EL (cell line): ENCODE data around the gene NT5M.
"Not testable (repeated sequence)": the region's sequence is repeated elsewhere in the genome, so short reads cannot be mapped to it uniquely, and the experiment has no call there.

Source experiments
- DNase-seq: peaks from one replicate; pipeline ENCODE4 v3.0.0-alpha.2; 2016

The NT5M gene

DNA sequence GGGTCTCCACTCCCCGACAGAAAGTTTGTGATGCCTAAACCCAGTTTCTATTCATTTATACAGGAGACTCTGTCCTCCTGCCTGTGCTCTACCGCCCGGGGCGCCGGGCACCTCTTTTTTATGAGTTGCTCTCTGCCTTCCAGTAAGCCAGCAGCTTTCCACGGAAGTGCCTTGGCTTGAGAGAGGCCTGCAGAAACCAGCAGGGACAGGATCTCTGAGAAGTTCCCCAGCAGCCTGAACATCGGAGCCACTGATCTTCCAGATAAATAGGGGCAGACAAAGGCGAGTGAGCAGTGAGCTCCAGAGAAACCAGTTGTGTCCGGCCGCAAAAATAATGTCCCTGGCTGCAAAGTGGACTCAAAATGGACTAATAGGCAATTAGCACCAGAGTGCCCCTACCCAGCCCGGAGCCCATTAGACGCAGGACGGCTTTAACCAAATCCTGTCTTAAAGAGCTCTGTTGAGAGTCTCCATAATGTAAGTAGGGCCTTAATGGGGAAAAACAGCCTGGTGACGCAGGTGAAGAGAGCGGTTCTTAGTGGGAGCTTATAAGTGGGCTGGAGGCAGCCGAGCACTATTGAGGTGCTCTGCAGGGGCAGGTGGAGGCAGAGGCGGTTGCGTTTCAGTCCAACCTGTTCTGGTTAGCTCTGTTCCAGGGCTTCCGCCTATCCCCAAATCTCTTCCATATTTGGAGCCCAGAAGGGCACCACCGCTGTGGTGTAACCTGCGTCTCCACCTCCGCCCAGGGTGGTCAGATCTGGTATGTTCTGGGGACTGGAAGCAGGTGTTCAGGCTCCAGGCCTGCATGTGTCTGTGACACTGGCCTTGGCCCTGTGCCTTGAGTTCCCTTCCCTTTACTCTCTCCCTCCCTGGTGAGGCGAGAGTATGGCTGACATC, 74.1 kb downstream of the NT5M start:
- no peak for DNase-seq

DNA sequence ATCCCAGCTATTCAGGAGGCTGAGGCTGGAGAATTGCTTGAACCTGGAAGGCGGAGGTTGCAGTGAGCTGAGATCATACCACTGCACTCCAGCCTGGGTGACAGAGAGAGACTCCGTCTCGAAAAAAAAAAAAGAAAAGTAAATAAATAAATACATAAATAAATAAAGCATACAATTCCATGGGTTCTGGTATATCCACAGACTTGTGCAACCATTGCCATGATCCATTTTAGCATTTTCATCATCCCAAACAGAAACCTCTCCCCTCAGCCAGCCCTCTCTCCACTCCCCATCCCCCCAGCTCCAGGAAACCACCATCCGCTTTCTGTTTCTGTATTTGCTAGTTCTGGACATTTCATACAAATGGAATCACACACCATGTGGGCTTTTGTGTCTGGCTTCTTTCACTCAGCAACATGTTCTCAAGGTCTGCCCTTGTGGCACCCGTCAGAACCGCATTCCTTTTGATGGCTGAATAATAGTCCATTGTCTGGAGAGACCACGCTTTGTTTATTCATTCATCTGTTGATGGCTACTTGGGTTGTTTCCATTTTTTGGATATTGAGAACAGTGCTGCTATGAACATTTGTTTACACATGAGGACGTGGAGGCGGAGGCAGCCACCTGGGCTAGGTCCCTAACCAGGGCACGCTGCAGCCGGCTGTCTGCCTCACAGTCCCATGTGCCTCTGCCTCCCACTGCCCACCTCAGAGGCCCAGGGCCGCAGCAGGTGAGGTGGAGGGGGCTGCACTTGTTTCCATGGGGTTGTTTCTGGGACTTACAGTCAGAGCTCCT, 76.2 kb downstream of the NT5M start:
- DNase-seq = no peak

DNA sequence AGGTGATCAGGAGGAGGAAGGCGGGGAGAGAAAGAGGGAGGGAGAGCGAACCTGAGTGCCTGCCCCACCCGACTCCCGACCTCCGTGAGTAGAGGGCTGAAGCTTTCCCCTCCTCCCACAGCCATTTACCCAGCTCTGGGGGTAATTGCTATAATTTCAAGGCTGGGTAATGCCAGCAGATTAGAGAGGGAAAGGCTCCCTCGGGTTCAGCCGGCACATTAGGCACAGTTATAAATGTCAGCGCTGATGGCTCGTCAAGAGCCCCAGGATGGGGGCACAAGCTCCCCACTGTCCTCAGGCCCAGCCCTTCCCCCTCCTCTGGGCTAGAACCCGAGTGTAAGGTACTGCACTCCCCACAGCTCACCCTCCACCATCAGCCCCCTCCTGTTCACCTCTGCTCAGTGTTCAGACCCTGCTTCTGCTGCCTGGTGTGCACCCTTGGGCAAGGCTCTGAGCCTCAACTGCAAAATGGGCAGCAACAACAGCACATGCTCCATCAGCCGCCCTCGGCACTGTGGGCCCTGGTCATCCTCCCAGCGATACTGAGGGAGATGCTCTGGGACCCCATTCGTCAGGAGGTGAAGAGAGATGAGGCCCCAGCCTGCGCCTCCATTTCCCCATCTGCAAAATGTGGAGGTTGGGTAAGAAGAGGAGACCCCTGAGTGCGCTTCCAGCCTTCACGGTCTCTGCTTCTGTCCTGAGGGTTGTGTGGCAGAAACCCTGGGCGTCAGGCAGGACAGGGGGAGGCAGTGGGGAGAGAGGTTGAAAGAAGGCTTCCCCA, 77.2 kb downstream of the NT5M start:
- no peak for DNase-seq

DNA sequence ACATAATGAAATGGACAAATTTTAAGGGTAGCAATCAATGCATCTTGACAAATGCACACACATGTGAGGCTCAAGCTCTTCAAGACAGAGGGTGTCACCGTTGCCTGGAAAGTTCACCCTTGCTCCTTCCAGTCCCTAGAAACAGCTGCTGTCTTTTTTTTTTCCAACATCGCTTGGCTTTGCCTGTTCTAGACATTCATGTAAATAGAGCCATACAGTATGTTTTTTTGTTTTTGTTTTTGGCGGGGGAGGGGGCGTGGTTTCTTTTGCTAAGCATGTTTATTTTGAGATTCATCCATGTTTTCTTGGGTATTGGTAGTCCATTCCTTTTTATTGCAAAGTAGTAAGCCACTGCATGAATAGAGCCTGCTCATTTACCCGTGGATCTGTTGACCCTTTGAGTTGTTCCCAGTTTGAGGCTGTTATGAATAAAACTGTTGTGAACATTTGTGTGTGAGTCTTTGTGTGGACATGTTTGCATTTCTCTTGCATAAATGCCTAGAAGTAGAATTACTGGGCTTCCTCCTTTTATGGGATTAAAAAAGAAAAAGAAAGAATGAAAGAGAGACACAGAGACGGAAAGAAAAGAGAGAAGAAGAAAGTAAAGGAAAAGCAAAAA, 78.4 kb downstream of the NT5M start:
- DNase-seq = no peak

DNA sequence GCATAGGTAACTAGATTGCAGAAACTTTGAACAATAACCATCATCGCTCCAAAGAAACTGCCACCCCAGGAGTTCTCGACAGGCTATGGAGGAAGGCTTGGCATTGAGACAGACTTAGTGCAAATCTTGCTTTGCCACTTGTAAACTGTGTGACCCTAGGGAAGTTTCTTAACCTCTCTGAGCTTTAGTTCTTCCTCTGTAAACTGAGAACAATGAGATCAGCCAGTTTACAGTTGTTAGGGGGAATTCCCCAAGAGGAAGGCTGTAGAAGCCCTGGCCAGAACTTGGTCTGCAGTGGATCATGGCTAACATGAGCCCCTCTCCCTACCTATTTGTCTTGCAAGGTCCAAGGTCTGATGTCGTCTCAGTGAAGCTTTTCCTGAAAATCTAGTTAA, 78.9 kb downstream of the NT5M start:
- no peak for DNase-seq

DNA sequence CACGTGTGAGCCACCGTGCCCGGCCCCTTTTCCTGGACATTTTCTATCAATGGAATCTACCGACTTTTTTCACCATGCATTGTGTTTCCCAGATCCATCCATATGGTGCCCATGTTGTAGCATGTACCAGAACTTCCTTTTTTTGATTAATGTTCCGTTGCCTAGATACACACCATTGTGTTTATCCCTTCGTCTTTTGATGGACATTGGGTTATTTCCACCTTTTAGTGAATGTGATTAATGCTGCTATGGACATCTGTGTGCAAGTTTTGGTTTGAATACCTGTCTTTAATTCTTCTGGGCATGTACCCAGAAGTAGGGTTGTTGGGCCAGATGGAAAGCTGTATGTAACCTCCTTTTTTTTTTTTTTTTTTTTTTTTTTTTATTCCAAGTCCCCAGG, 79.8 kb downstream of the NT5M start:
- DNase-seq = no peak

DNA sequence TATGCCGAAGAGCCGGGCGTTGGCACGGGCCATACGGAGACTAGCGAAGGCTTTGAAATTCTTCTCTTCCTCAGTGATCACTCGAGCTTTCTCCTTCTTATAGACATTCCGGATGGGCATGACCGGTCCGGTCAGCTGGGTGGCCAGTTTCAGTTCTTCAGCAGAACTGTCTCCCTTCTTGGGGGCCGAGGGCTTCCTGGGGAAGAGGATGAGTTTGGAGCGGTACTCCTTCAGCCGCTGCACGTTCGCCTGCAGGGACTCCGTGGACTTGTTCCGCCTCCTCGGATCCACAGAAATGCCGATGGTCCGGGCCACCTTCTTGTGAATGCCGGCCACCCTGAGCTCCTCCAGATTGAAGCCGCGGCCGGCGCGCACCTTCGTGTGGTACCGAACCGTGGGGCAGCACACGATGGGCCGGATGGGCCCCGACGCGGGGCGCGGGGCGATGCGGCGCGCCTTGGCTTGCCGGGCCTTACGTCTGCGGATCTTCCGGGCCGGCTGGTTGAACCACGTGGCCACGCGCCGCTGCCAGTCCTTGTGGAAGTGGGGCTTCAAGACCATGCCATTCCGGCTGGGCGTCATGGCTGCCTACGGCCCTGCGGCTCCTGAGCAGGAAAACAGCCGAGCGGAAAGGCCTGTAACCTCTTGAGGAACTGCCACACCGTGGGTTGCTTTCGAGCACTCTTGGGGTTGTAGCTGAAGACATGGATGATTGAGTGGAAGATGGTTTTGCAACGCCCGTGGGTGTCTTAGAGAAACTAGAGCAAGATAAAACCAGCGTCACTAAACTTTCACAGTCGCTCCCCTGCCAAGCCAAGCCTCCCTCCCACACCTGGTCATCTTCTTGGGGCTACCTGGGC, 80.5 kb downstream of the NT5M start:
- not testable (repeated sequence) for DNase-seq

DNA sequence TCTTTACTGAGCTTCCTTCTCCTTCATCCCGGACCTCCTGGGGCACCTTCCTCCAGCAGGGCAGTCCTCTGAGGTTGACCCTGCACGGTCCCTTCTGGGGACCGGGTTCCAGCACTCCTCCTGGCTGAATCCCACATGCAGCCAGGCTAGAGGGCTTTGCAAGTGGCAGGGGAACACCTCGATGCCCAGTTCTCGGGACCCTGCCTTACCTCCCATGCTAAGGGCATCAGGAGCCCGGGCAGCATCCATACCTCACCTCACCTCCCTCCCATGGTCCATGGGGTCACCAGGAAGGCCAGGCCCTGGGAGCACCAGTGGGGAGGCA, 81.1 kb downstream of the NT5M start:
- no peak for DNase-seq

DNA sequence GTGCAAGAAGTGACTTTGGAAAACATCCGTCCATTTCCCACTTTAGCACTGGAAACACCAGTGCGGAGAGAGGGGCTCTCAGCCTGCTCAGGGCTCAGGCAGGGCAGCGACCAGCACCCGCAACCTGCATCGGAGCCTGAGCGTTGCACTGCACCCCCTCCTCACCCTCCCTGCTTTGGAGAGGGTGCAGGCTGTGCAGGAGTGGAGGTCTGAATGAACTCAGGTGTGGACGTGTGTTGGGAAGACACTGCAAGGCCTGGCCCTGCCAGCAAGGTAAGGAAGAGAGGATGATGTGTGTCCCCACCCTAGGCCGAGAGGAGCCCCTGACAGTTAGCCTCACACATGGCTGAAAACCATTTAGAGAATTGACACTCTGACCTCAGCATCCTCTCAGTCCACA, 81.8 kb downstream of the NT5M start:
- no peak for DNase-seq

DNA sequence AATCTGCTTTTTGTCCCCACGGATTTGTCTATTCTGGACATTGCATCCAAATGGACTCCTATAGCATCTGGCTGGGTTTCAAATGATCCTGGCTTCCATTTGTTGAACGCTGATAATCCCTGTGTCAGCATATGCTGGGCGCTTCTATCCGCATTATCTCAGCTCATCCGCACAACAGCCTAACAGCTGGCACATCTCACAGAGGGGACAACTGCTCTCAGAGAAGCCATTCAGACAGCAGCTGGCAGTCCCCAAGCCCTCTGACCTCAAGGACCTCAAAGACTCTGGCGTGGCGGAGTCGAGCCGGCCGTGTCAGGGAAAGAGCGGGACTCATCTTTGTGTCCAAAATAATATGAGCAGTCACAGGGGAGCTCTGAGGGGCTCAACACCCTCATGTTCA, 82.3 kb downstream of the NT5M start:
- DNase-seq = no peak

DNA sequence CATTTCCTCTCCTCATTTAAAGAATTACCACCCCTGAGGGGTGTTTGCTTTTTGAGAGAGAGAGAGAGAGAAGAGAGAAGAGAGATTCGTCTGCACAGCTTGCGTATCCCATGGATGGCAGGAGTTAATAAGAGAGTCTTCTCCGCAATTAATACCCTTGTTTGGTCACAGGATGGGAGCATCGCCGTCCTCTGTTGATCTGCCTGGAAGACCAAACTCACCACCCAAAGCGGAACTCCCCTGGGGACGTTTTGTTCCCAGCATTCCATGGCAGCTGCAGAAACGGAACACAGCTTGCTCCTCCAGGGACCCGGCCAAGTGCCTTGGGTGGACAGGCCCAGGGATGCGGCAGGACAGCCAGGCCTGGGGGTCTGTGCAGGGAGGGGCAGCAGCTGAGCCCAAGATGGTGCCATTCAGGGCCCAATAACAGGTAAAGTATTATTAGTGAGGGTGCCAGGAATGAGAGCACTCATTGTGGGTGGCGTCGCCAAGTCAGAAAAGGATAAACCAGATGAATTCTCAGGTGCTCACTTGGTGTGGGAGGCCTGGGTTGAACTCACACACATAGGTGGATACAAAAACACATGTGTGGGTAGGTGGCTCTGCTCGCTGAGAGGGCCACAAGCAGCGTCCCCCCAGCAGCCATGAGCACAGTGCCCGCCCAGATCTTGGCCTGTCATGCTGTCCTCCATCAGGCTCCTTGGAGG, 83.1 kb downstream of the NT5M start:
- no peak for DNase-seq

DNA sequence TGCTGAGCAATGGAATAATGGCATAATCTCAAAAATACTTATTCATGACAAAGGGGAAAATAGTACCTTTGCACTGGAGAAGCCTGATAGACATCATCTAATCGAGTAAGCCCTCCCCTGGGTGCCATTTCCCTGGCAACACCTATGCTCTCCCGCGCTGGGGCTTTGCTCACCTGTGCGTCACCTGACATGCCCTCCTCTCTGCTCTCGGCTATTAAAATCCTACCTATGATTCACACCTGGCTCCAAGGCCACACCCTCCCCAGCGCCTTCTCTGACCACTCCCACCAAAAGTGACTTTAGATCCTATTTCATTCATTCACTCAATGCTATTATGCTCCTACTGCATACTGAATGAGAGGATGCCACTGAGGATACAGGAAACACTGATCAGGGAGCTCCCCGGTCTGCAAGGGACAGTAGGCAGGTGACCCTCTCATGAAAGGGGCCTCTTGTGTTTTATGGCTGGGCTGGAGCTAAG, 83.9 kb downstream of the NT5M start:
- no peak for DNase-seq

DNA sequence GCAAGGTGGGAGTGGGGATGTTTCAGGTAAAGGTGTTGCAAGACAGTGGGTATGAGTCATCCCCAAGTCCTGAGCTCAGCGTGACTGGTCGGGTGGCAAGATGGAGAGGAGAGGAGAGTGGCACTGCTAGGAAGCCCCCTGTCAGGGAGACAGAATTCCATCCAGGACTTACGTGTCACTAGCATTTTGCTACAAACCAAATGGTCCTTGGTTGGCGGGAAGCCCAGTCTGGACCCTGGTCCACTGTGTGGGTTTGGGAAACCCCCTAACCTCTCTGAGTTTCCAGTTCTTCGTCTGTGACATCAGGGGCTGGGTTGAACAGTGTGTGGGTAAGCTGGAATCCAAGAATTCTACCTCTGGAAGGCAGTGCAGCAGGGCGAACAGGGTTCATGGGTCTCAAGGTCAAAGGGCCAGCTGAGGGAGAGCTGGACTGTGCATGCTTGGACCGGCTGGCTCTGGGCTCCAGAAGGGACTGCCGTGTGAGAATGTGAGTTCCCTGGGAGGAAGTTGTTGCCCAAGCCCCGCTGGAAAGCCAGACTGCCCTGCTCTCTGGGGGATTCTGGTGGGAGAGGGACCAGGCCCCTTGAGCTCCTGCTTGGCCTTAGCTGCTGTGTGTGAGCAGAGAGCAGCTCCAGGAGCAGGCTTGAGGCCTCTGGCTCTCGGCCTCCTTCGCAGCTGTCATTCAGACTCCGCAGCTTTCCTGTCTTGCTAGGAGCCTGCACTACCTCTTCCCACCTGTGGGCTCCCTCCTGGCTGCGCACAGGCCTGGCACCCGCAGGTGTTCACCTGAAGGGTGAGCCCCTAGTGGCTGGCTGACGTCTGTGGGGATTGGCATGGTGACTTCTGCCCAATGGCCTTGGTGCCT, 84.6 kb downstream of the NT5M start:
- no peak for DNase-seq

DNA sequence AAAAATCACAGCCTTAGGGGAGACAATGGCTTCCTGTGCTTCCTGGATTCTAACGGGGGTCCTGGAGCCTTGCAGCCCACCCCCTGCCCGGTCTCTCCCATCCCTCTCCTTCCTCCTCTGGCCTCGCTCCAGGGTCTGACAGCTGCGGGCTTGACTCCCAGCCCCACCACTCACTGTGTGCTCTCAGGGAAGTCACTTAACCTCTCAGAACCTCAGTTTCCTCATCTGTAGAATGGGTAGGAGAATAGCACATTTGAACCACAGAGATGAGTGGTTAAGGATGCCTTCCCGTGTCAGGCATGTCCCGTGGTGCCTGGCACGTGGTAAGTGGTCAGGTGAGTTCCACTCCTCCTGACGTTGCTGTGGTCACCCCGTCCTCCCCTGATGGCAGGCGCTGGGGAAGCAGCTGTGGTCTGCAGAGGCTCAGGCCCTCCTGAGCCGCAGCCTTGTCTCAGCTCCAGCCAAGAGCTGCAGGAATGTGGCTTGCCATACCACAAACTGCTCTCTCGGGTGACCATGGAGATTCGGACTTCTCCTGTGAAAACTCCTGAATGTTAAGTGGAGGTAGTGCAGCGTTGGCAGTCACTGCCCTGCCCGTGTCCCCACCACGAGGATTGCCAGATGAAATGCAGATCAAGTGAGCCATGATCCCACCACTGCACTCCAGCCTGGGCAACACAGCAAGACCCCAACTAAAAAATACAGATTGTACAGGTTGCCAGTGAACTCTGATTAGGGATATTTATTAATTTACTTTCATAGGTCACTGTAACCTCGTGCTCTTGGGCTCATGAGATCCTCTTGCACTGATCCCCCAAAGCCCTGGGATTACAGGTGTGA, 85.7 kb downstream of the NT5M start:
- no peak for DNase-seq

DNA sequence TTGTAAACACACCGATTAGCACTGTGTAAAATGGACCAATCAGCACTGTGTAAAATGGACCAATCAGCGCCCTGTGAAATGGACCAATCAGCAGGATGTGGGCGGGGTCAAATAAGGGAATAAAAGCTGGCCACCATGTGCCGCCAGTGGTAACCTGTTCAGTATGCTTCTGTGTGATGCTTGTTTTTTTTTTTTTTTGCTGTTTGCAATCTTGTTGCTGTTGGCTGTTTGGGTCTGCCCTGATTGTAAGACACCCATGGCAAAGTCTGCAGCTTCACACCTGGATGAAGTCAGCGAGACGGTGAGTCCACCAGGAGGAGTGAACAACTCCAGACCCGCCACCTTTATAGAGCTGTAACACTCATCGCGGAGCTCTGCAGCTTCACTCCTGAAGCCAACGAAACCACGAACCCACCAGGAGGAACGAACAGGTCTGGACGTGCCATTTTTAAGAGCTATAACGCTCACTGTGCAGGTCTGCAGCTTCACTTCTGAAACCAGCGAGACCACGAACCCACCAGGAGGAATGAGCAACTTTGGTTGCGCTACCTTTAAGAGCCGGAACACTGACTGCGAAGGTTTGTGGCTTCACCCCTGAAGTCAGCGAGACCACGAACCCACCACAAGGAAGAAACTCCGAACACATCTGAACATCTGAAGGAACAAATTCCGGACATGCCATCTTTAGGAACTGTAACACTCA, 88.6 kb downstream of the NT5M start:
- DNase-seq = no peak

DNA sequence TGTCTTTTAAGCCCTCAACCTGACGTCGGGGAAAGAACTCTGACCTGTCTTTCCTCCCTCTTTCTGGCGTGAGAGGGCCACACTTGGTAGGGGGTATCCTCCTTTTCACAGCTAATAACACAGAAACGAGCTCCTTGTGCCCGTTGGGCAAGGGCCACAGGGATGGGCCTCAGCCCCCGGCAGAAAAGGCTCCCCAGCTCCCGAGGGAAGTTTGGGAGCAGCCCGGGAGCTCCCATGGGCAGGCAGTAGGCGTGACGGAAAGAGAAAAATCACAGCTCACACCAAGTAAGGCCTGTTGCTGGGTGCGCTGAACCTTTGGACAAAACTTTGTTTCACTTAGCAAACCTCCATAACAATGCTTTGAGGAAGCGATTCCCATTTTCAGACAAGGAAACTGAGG, 90.8 kb downstream of the NT5M start:
- no peak for DNase-seq

DNA sequence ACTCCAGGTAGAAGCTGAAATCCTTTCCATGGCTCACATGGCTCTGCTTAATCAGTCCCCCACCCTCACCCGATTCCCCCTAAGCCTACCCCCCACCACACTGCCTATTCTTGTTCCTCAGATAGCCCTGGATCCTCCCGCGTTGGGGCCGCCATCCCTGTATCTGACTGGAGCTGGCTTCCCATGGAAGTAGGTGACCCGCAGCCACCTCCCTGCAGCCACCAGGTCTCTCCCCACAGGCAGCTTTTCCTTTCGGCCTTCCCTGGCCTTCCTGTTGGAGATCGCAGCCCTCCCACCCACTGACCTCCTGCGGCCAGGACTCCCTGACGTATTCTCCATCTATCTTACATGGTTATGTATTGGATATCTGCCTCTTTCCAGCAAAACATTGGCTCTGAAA, 91.3 kb downstream of the NT5M start:
- no peak for DNase-seq

DNA sequence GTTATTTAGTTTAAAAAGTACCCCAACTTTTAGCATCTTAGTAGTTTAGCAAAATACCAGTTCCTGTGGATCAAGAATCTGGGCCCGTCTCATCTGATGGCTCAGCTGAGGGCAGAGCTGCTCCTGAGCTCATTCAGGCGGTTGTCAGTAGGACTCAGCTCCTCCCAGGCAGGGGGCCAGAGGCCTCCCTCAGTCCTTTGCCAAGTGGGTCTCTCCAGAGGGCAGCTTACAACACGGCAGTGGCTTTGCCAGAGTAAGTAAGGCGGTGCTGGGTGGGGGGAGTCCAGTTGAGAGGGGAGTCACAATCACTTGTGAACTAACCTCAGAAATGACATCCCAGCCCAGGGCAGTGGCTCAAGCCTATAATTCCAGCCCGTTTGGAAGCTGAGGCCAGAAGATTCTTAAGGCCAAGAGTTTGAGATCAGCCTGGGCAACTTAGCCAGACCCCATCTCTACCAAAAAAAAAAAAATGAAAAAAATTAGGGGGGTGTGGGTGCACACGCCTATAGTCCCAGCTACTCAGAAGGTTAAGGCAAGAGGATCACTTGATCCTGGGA, 92.2 kb downstream of the NT5M start:
- no peak for DNase-seq
